ENCODE data around the gene MATN1. TPM values are rescaled to one million over a fixed set of nuclear protein-coding genes. Genes with fewer than 3 reads are reported as not detected.

Gene MATN1
- total RNA-seq, 2 donors from 2014 or later, result not detected

GRCh38 chr1:30670240-30671060 lies 52.9 kb downstream of the MATN1 start:
- Mint-ChIP-seq H3K4me1 (no peaks in the 10 kb centered on the region), H3K36me3 (ENCODE audit: low read depth) (no peaks in the 10 kb centered on the region), H3K9me3 (peaks cover 7% of the 10 kb centered on the region), H3K4me3 (no peak overlapping the region), H3K27ac (no peak overlapping the region), H3K27me3 (ENCODE audit: insufficient read depth) (no peaks in the 10 kb centered on the region)
- DNase-seq, result peak; percentile 31
- no peaks in the 10 kb centered on the region for H3K27me3 ChIP-seq (ENCODE audit: control insufficient read depth, insufficient read depth, low read length, poor library complexity, severe bottlenecking)
- H3K4me3 ChIP-seq (ENCODE audit: low read length), result no peak overlapping the region
- peaks cover 8% of the 10 kb centered on the region for H3K9me3 ChIP-seq (ENCODE audit: control insufficient read depth, low read length)
- no peak overlapping the region for H3K9ac ChIP-seq (ENCODE audit: extremely low read depth, low read length, poor library complexity, severe bottlenecking)
- 88 to 89% methylated on average over 9 of the region's 9 CpGs for WGBS, 2 experiments (ENCODE audit: insufficient coverage in 1 of 2, insufficient read length in 1 of 2)
- no peak for TF ChIP-seq CTCF (conservative IDR thresholded peaks at IDR 0.05)
- H3K4me1 ChIP-seq (ENCODE audit: control insufficient read depth, insufficient read depth, low read length), result no peaks in the 10 kb centered on the region
- no peaks in the 10 kb centered on the region for H3K36me3 ChIP-seq (ENCODE audit: control insufficient read depth, insufficient read depth, low read length)
- no peak overlapping the region for H3K27ac ChIP-seq (ENCODE audit: low read depth, low read length)

GRCh38 chr1:30668546-30669327 lies 54.6 kb downstream of the MATN1 start:
- H3K4me1 Mint-ChIP-seq, result no peaks in the 10 kb centered on the region
- no peak for TF ChIP-seq CTCF (conservative IDR thresholded peaks at IDR 0.05)
- H3K4me3 Mint-ChIP-seq, result no peak overlapping the region
- Histone ChIP-seq H3K9ac (ENCODE audit: extremely low read depth, low read length, poor library complexity, severe bottlenecking) (no peak overlapping the region), H3K4me3 (ENCODE audit: low read length) (no peak overlapping the region), H3K27ac (ENCODE audit: low read depth, low read length) (no peak overlapping the region), H3K9me3 (ENCODE audit: control insufficient read depth, low read length) (peaks cover 8% of the 10 kb centered on the region), H3K27me3 (ENCODE audit: control insufficient read depth, insufficient read depth, low read length, poor library complexity, severe bottlenecking) (no peaks in the 10 kb centered on the region), H3K36me3 (ENCODE audit: control insufficient read depth, insufficient read depth, low read length) (no peaks in the 10 kb centered on the region), H3K4me1 (ENCODE audit: control insufficient read depth, insufficient read depth, low read length) (no peaks in the 10 kb centered on the region)
- H3K27me3 Mint-ChIP-seq (ENCODE audit: insufficient read depth), result no peaks in the 10 kb centered on the region
- no peak overlapping the region for H3K27ac Mint-ChIP-seq
- 94 to 100% methylated on average over 4 to 6 of the region's 6 CpGs for WGBS, 2 experiments (ENCODE audit: insufficient coverage in 1 of 2, insufficient read length in 1 of 2)
- no peaks in the 10 kb centered on the region for H3K36me3 Mint-ChIP-seq (ENCODE audit: low read depth)
- H3K9me3 Mint-ChIP-seq, result peaks cover 3% of the 10 kb centered on the region
- DNase-seq, result peak; percentile 24

DNA sequence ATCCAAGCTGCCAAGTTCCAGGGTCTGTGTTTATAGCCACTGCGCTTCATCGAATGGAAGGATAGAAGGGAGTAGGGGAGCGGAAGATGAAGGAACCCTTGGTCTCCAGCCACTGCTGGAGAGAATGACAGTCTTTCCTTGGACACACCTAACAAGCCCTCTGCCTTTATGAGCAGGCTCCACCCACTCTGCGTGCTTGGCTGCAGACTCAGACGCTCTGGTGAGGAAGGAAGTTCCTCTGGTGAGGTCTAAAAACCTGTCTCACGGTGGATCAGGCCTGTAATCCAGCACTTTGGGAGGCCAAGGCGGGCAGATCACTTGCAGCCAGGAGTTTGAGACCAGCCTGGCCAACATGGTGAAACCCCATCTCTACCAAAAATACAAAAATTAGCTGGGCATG lies 55.4 kb downstream of the MATN1 start:
- no peak overlapping the region for H3K4me3 ChIP-seq (ENCODE audit: low read length)
- no peak overlapping the region for H3K4me3 Mint-ChIP-seq
- no peaks in the 10 kb centered on the region for H3K36me3 ChIP-seq (ENCODE audit: control insufficient read depth, insufficient read depth, low read length)
- H3K27me3 Mint-ChIP-seq (ENCODE audit: insufficient read depth), result no peaks in the 10 kb centered on the region
- peaks cover 2% of the 10 kb centered on the region for H3K4me1 Mint-ChIP-seq
- peak; percentile 50 for DNase-seq
- TF ChIP-seq CTCF (conservative IDR thresholded peaks at IDR 0.05), result no peak
- H3K9ac ChIP-seq (ENCODE audit: extremely low read depth, low read length, poor library complexity, severe bottlenecking), result no peak overlapping the region
- H3K9me3 ChIP-seq (ENCODE audit: control insufficient read depth, low read length), result peaks cover 2% of the 10 kb centered on the region
- H3K4me1 ChIP-seq (ENCODE audit: control insufficient read depth, insufficient read depth, low read length), result no peaks in the 10 kb centered on the region
- no peak overlapping the region for H3K27ac Mint-ChIP-seq
- H3K27ac ChIP-seq (ENCODE audit: low read depth, low read length), result no peak overlapping the region
- H3K9me3 Mint-ChIP-seq, result no peaks in the 10 kb centered on the region
- H3K36me3 Mint-ChIP-seq (ENCODE audit: low read depth), result no peaks in the 10 kb centered on the region
- 71 to 79% methylated on average over 4 to 7 of the region's 7 CpGs for WGBS, 2 experiments (ENCODE audit: insufficient coverage in 1 of 2, insufficient read length in 1 of 2)
- no peaks in the 10 kb centered on the region for H3K27me3 ChIP-seq (ENCODE audit: control insufficient read depth, insufficient read depth, low read length, poor library complexity, severe bottlenecking)
